Renal cortex interstitium (tissue), 11 donors: ENCODE measurements around the gene DUSP12. TPM values are rescaled to one million over a fixed set of nuclear protein-coding genes. Genes with fewer than 3 reads are reported as not detected.

Source experiments
- DNase-seq, 11 donors: peaks; one replicate each; pipeline ENCODE4 v3.0.0-alpha.2; 2013; ENCODE audit warnings: low read depth in 9 of 11, low spot score in 4 of 11; ENCODE audit errors: extremely low read depth in 1 of 11
- polyA plus RNA-seq, 3 donors: library from polyadenylated mRNA; unstranded; fragments of 120-200 nt; gene quantifications; one replicate each; pipeline ENCODE4 v1.2.1, GENCODE V29; 2013; ENCODE audit not compliant: insufficient read length in 3 of 3

Gene DUSP12
- polyA plus RNA-seq, 3 donors: 37.0 to 47.9 (median 40.6) TPM

DNA sequence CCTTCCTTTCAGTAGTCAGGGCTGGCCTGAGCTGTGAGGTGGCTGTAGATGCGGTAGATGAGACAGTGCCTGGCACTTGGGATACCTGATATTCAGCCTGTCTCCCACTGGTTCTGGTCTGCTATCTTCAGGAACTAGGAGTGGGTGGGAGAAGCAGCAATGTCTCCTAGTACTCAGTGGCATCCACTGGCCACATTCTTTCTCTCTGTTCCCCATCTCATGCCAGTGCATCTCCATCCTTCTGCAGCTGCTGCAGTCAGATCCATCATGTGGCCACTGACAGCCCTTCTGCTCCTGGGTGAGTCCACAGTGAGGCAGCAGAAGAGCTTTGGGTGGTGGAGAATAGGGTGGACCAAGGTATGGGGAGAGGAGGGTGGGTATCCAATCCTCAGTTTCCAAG, 27.2 kb upstream of the DUSP12 start:
- no peak for DNase-seq

DNA sequence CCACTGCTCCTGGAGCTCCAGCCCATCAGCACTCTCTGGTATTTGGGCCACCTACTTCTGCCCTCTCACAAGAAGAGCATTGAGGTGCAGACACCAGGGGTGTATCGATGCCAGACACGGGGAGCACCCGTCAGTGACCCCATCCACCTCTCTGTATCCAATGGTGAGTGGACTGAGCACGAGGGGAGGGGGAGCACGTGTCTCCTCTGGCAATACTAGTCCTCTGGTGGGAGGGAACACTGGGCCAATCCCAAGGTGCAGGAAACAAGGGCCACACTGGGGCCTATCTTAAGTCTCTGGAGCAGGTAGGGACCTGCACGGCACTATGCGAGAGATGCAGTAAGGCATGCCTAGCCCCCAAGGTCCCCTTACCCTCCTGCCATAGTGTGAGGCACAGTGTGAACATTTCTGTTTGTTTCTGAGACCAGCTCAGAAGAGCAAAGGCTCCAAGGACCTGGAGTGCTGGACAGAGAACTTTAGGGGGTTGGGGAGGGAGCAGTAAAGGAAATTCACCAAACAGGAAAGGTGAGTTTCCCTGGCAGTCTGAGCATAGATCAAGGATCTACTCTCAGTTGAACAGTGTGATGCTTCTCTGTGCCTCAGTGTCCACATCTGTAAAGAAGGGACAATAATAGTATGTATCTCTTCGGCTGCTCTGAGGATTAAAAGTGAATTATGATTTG, 26.0 kb upstream of the DUSP12 start:
- DNase-seq: peak in 1 of 11 donors; percentile 35

DNA sequence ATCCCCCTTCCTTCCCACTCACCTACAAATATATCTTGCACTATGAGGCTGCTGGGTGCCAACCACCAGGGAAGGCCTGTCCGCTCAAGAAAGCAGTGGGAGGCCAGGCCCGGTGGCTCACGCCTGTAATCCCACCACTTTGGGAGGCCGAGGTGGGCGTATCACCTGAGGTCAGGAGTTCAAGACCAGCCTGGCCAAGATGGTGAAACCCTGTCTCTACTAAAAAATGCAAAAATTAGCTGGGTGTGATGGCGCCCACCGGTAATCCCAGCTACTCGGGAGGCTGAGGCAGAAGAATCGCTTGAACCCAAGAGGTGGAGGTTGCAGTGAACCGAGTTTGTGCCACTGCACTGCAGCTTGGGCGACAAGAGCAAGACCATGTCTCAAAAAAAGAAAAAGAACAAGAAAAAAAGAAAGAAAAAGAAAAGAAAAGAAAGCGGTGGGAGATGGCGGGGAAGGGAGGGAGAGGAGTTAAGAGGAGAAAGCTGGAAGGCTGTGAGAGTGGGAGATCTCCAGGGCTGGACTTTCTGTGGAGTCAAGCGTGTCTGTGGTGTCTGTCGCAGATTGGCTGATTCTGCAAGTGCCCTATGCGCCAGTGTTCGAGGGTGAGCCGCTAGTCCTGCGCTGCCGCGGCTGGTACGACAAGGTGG, 24.2 kb upstream of the DUSP12 start:
- peak in 5 of 11 donors; percentile 15 to 37 (median 35) for DNase-seq

DNA sequence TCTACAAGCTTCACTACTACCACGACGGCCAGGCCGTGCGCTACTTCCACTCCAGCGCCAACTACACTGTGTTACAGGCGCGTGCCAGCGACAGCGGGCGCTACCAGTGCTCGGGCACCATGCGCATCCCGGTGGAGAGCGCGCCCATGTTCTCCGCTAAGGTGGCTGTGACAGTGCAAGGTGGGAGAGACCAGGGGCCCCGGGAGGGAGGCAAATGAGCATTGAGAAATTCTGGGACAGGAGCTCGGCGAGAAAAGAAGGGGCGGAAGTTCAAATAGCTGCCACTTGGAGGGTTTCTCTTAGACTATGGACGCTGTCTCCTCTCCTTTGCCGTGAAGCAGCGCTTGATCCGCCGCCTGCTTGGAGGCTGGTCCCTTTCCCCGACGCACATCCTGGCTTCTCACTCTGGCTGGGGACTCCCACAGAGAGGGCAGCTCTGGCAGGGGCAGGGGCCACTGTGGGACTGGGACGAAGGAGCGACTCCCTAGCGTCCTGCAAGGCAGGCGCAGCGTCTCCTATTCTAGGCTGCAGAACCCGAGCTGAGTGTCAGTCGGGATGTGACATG, 23.6 kb upstream of the DUSP12 start:
- peak in 9 of 11 donors; percentile 31 to 48 (median 43) for DNase-seq

DNA sequence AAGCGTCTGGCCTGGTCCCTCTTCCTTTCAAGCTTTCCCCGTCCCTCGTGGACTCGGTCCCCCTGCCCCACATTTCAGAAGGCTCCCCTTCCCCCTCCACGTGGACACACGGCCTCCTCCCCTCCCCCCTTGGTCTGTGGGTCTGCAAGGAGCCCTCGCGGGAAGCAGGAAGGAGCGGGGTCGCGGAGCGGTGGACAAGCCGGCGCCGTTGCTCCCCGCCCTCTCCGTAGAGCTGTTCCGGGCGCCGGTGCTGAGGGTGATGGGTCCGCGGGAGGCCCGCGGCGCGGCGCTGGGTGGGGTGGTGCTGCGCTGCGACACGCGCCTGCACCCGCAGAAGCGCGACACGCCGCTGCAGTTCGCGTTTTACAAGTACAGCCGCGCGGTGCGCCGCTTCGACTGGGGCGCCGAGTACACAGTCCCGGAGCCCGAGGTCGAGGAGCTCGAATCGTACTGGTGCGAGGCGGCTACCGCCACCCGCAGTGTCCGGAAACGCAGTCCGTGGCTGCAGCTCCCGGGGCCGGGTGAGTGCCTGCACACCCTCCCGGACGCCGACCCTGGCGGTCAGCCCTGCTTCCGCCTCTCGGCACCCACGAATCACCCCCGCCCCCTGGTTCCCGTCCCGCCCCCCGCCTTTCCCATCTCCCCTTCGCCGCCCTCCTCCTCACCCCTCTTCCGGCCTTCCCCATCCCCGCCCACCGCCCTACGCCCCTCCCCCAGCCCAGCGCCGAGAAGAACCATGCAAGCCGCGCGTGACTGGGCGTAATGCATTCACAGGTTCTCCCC, 22.9 kb upstream of the DUSP12 start:
- DNase-seq: peak in 10 of 11 donors; percentile 68 to 89 (median 83)

DNA sequence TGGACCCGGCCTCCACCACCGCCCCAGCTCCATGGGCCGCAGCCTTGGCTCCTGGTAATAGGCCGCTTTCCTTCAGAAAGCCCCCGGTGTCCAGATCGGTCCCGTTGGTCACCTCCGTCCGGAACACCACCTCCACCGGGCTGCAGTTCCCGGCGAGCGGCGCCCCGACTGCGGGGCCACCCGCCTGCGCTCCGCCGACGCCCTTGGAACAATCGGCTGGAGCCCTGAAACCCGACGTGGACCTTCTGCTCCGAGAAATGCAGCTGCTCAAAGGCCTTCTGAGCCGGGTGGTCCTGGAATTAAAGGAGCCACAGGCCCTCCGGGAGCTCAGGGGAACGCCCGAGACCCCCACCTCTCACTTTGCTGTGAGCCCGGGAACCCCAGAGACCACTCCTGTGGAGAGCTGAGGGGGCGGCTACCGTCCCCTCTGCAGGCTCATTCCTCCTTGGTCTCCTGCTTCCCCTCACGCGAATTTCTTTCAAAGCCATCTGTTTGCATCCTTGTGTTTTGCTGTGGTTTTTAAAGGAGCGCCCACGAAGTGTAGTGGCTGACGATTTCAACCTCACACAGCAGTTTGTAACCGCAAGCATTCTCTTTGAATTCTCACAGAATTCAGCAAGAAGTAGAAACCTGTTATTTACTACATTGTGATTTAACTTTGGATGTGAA, 22.2 kb upstream of the DUSP12 start:
- DNase-seq: peak in 3 of 11 donors; percentile 19 to 24 (median 21)

DNA sequence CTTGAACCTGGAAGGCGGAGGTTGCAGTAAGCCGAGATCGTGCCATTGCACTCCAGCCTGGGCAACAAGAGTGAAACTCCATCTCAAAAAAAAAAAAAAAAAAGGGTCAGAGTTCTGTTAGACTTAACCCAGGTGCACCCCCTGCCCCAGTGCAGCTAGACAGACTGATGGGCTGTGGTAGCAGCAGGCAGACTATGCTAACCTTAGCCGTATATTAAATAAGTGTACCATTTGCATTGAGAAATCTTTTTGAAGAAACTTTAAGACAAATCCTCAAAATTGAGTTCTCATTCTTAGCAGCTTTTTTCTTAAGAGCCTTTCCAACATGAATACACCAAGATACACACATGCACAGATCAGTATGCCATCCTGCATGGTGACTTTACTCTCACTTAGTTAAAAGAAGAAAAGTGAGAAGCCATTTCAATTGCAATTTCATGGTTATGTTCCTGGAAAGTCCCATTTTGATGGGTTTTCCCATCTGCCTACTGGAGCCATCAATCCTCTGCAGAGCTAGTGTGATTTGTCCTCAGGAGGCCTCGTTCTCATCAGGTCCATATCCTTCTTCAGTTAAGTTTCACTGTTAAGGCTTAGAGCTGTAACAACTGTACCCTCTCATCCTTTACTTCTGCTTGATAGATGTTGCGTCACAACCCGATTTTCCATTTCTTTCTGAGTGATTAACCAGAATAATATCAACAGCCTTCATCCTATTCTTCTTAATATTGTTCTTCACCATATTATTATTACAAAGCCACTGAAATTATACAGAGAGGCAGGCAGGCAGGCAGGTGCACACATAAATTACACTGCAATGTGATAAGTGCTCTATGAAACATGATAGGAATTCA, 21.0 kb upstream of the DUSP12 start:
- DNase-seq: no peak

DNA sequence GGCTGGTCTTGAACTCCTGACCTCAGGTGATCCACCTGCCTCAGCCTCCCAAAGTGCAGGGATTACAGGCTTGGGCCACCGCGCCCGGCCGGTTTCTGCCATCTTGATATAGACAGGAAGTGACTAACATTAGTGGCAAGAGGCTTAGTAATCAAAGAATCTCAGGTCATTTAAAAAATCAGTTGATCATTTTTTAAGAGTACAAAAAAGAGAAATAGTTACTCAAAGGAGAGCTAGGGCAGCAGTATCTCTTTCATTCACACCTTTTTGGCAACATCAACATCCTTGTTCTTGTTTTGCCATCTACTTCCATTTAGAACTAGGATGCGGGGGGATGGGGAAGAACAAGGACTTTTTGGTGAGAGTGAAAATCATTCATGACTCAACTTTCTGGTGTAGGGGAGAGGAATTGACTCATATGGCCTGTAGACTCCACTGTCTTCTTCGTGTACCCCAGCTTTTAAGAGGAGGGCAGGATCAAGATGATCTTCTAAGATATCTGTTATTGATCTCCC, 19.5 kb upstream of the DUSP12 start:
- no peak for DNase-seq

DNA sequence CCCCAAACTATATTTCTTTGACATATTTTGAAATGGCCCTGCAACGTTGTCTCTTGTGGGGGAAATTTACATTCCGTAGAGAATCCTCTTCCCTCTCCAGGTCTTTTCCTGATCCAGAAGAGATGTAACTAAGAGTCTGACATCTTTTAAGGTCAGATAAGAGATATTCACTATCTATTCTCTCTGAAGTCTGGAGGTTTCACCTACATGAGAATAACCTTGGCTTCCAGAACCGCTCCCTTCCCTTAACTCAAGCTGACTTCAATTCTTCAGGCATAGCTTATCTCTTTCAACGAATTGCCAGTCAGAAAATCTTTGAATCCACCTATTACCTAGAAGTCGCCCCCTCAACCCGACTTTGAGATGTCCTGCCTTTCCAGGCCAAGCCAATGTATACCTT, 18.3 kb upstream of the DUSP12 start:
- no peak for DNase-seq

DNA sequence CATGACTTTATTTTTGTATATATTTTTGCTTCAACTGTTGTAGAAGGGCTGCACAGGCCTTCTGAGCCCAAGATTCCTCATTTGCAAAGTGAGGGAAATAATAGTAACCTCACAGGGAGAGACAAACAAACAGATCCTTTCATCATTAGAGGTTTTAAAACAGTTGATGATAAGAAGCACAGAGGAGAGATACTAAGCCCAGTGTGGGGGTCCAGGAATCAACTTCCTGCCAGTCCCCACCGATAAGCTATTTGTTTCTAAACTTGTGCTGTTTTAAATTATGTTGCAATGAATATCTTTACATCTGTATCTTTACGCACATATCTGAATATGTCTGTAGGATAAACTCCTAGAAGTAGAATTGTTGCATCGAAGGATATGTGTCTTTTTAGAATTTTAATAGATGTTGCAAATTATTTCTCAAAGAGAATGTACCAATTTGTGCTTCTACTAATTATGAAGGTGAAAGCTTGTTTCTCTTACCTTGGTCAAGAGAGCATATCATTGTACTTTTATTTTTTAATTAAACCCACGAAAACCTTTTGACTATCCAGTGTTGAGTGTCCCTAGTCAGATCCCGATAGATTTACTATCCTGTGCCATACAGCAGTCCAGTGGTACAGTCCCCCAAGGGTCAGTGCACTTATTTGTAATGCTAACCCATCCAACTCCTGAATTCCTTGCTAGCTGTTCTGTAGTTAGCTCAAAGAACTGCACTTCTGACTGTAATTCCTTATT, 17.4 kb upstream of the DUSP12 start:
- DNase-seq: no peak

DNA sequence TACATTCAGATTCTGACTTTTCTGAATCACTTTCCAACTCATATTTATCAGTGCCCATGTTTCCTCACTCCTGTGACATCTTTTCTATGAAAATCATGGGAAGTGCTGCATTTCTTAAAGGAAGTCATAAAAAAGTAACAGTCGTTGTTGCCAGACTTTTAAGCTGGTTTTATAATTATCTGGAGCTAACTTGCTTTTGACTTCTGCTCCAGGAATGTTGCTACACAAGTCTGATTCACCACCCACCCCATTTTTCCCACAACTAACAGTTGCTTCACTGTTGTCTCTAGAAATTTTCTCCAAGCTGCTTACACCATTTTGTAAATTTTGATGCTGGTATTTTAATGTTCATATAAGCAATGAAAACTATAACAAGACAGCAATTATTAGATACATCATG, 16.1 kb upstream of the DUSP12 start:
- no peak for DNase-seq

DNA sequence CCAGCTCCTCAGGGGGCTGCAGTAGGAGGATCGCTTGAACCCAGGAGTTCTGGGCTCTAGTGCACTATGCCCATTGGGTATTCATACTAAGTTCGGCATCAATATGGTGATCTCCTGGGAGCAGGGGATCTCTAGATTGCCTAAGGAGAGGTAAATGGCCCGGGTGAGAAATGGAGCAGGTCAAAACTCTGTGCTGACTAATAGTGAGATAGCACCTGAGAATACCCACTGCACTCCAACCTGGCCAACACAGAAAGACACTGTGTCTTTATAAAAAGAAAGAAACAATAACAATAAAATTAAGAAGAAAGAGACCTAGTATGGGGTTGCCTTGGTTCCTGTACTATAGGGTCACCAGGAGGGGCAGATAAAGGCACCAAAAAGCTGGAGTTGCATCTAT, 13.7 kb upstream of the DUSP12 start:
- DNase-seq: no peak

DNA sequence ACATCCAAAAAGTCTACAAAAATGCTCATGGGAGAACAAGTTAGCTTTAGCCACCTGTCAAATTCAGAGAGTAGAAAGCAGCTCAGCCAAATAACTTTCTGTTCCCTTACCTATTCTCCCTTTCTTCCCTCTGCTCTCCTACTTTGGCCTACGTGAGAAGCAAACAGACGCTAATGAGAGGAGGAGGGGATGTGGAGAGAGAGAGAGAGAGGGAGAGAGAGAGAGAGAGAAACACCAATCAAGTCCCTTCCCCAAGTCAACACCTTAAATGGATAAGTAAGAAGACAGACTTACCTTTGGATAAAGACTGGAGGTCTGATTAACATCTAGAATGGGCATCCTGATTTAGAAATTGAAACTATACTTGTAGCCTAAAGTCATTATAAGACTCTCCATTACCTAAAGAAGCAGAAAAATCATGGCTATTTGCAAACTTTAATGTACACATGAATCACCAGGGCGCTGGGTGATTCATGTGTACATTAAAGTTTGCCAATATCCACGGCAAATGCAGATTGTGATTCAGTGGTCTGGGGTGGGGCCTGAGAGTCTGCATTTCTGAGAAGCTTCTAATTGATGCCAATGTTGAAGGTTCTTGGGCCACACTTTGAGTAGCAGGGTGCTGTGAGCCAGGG, 13.1 kb upstream of the DUSP12 start:
- no peak for DNase-seq

DNA sequence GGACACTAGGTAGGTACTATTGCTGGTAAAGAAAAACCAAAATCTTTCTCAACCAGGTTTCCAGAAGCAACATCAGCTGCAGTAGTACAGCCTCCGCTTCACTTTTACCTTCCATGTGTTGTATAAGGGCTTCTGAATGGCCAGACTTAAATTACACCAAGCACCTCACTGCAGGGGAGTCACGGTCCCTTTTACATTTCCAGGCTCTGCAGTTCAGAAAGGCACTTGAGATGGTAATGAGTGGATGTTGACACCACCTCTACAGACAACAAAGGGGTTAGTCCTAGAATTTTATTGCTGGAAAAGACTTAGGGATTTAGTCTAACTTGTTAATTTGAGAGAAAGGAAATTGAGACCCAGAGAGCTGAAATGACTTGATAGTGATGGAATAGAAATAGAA, 12.0 kb upstream of the DUSP12 start:
- no peak for DNase-seq

DNA sequence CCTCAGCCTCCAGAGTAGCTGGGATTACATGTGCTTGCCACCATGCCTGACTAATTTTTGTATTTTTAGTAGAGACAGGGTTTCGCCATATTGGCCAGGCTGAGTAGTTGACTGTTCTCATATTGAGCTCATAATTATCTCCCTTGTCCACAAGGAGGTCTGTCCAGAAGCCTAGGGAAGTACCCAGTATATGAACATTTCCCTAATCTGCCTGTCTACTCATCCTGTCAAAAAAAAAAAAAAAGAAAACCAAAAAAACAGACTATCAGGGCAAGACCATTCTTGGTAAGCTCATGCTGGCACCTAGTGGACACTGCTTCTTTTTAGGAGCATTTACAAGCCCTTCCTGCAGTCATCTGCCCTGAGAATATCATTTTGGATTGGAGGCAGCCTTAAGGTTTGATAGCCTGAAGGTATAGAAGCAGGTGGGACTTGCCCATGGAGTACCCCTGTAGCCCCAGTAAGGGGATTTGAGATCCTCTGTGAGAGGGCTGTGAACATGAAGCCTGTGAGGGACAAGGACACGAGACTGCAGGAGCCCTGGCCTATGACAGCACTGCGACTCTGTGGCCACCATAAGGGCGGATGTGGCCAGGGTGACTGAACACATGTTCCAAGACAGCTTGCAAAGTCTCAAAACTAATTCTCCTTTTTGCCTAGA, 10.8 kb upstream of the DUSP12 start:
- DNase-seq: peak in 1 of 11 donors; percentile 21

DNA sequence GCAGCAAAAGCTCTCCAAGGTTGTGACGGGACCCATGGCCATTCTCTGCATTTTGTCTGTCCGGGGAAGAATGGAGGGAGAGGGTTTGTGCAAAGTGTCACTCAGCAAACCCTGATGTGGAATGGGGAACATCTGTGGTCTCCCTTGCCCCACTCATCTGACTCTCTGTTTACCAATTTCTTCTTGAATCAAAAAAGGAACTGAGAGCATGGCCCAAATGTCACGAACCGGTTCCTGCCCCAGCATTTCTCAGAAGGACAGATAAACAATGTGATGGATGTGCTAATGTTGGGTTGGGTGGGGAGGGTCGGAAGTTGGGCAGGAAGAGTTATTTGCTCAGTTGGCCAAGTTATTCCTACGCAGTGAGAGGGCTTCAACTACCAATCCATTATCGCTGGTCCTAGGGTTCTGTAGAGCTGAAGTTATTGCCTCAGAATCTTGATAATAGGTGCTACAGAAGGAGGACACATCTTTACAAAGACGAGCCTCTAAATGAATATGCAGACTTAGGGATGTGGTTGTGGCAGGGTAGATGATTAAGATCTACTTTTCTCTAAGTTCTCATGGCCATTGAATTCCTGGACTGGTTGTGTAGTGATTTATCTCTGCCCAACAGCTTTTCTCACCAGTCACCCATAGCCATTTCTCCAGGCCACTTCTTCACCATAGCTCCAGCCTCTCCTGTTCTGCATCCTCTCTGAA, 9.6 kb upstream of the DUSP12 start:
- no peak for DNase-seq
